ENCODE data around the gene PTPN14. TPM values are rescaled to one million over a fixed set of nuclear protein-coding genes. Genes with fewer than 3 reads are reported as not detected.
"Not testable (repeated sequence)": the region's sequence is repeated elsewhere in the genome, so short reads cannot be mapped to it uniquely, and the experiment has no call there.

PTPN14 gene
- total RNA-seq, 2 donors from 2014 or later = 13.5 to 23.5 TPM

DNA sequence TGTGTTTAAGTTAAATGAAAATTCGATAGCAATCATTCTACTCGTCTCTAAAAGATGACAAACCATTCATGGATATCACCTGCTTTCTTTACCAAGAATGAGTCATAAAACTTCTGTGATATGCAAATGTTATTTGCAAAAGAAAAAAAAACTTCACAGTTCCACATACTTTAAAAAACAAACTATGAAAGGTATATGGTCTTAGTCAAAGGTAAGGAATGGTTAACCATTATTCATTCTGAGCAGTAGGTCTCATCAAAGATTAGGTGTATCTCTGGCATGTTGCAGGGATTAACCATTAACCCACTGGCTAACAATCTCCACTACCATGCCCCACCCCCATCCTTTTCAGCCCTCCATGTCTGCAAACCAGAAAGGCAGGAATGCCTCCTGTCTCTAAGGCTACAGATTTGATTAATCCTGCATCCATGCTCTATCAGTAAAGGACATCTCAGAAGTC is 44.4 kb downstream of the PTPN14 start:
- ATAC-seq (replicated peaks in 1 of 2) = peak; percentile 47 to 71
- peaks cover 0 to 2% of the 10 kb centered on the region in 2 donors for H3K36me3 Mint-ChIP-seq (ENCODE audit: insufficient read depth in 2 of 2)
- H3K4me3 Mint-ChIP-seq = peak overlapping the region in 1 of 2 donors; percentile 16

DNA sequence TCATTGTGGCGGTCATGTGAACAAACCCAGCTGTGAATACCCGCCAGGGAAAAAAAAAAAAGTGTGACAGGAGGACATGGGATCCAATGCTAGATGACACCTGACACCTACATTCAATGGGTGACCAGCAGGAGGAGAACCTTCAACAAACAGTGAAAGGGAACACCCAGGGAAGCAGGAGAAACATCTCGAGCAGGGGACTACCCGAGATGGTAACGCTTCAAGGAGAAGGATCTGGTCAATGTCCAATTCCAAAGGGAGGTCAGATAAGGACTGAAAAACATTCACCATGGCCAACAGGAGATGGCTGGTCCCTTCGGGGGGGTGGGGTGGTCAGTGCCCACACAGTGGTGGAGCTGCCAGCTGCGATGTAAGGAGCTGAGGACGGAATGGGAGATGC is 46.3 kb downstream of the PTPN14 start:
- no peak overlapping the region for H3K27ac Mint-ChIP-seq
- H3K4me1 Mint-ChIP-seq (ENCODE audit: low read depth) = peaks cover 11% of the 10 kb centered on the region
- no peak for DNase-seq
- no peak overlapping the region for H3K4me3 Mint-ChIP-seq
- no peaks in the 10 kb centered on the region for H3K9me3 Mint-ChIP-seq
- H3K27me3 Mint-ChIP-seq (ENCODE audit: low read depth) = peaks cover 43% of the 10 kb centered on the region
- ATAC-seq (replicated peaks in 1 of 2) = no peak
- no peaks in the 10 kb centered on the region for H3K36me3 Mint-ChIP-seq (ENCODE audit: insufficient read depth in 2 of 2)

More for the DNA sequence above, 44.4 kb downstream of the PTPN14 start:
- DNase-seq = no peak
- Mint-ChIP-seq H3K4me1 (ENCODE audit: low read depth) (peaks cover 11% of the 10 kb centered on the region), H3K27ac (no peak overlapping the region), H3K9me3 (peaks cover 0 to under 1% of the 10 kb centered on the region in 2 donors), H3K27me3 (ENCODE audit: low read depth) (peaks cover 35% of the 10 kb centered on the region)

DNA sequence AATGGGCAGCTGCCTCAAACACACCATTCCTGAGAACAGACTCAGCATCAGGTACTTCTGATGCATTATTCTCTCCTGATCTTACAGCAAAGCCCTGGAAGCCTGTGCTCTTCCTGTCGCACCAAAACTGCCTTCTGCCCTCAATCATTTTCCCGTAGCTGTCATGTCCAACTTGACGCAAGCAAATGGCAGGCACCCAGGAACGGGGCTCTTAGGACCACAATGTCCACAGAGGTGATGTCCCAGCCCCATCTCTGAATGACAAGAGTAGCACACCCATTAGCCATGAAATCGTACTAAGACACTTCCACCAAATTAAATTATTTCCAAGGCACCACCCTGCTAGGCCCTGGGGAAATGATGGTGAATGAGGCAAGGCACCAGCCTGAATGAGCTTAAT is 47.1 kb downstream of the PTPN14 start:
- Mint-ChIP-seq H3K9me3 (no peaks in the 10 kb centered on the region), H3K27ac (no peak overlapping the region)

DNA sequence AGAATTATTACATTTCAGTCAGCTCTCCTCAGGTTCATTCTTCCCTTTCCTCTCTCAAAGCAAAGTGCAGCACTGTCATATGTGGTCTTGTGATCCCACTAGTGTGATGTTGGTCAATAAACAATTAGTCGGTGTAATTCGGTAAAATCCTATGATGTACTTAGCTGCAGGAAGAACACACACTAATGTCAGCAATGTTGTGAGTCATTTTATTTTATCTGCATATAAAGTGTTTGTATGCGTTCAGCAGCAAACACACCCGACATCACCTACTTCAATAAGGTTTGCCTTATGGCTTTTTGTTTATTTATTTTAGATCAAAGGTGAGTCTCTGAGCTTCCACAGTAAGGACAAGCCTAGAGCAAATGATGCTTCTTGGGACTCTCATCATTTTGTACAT is 47.8 kb downstream of the PTPN14 start:
- H3K4me1 Mint-ChIP-seq (ENCODE audit: low read depth) = peaks cover 11% of the 10 kb centered on the region
- no peak for ATAC-seq (replicated peaks in 1 of 2)
- H3K9me3 Mint-ChIP-seq = no peaks in the 10 kb centered on the region
- no peak overlapping the region for H3K27ac Mint-ChIP-seq
- H3K27me3 Mint-ChIP-seq (ENCODE audit: low read depth) = peaks cover 41% of the 10 kb centered on the region
- H3K4me3 Mint-ChIP-seq = no peak overlapping the region
- DNase-seq = no peak
- H3K36me3 Mint-ChIP-seq (ENCODE audit: insufficient read depth in 2 of 2) = no peaks in the 10 kb centered on the region

More for the DNA sequence above, 47.1 kb downstream of the PTPN14 start:
- H3K4me1 Mint-ChIP-seq (ENCODE audit: low read depth) = peaks cover 11% of the 10 kb centered on the region
- no peaks in the 10 kb centered on the region for H3K36me3 Mint-ChIP-seq (ENCODE audit: insufficient read depth in 2 of 2)
- ATAC-seq (replicated peaks in 1 of 2) (no peak), DNase-seq (no peak)
- H3K27me3 Mint-ChIP-seq (ENCODE audit: low read depth) = peaks cover 43% of the 10 kb centered on the region
- no peak overlapping the region for H3K4me3 Mint-ChIP-seq

DNA sequence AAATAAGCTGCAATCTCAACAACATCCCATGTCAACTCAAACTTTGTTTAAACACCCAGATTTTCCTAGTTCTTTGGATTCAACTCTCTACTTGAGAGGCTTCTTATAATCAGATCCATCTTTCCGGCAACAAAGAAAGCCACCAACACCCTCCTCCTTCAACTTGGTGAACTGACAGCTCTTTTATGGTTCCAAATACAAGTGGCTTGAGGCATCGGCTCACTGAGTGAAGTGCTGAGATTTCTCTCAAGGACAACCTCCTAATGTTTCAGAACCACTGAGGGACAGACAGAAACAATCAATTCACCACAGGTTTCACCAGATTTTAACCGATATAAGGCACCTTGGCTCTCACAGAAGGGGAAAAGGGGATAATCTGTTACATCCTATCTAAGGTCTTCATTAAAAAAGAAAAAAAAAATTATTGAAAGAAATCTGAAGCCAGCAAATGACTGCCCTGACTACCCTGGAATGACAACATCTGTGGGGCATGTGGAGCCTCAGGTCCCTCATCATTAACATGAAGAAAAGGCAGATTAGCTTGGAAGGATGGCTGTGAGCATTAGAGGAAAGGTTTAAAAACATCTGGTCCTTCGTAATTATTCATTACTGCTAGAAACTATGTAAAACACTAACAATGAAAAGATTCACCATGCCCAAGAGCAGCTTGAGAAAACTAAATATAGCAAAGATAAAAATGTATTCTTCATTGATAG is 50.9 kb downstream of the PTPN14 start:
- Mint-ChIP-seq H3K36me3 (ENCODE audit: insufficient read depth in 2 of 2) (no peaks in the 10 kb centered on the region), H3K4me3 (no peak overlapping the region), H3K27ac (no peak overlapping the region), H3K9me3 (no peaks in the 10 kb centered on the region), H3K4me1 (ENCODE audit: low read depth) (no peaks in the 10 kb centered on the region), H3K27me3 (ENCODE audit: low read depth) (peaks cover 37% of the 10 kb centered on the region)
- ATAC-seq (replicated peaks in 1 of 2) (no peak), DNase-seq (no peak)

DNA sequence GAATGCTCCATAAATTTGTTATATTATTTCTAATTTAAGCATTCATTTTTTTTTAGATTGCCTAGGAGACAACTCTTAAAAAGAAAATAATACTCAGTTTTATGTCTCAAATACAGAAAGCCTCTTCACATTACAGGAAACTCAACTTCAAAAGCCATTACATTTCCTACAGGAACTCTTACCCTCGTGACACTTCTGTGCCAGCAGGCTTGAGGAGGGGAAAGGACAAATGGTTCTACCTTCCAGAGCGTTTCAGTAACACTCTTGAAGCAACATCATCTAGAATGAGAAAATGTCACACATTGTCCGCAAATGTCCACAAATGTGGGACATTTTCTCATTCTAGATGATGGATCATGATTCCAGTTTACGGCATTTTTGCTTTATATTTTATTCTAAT is 51.7 kb downstream of the PTPN14 start:
- Mint-ChIP-seq H3K9me3 (no peaks in the 10 kb centered on the region), H3K4me3 (no peak overlapping the region), H3K27me3 (ENCODE audit: low read depth) (peaks cover 32% of the 10 kb centered on the region), H3K36me3 (ENCODE audit: insufficient read depth in 2 of 2) (no peaks in the 10 kb centered on the region), H3K27ac (no peak overlapping the region), H3K4me1 (ENCODE audit: low read depth) (no peaks in the 10 kb centered on the region)
- DNase-seq (no peak), ATAC-seq (replicated peaks in 1 of 2) (no peak)

DNA sequence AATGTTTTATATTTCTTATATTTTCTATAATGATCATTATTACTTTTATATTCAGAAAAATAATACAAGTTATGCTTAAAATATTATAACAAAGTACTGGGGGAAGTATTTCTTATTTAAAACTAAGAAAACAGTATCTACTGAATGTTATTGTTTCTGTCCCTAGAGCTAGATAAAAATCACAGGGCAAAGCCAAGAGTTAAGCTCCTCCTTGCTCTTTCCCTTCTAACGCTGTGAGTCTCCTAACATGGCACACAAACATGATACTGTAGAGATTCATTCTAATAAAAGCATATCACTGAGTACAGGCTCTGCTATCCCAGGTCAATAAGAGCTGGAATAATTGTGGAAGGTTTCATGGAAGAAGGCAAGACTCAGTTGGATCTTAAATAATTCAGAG is 53.4 kb downstream of the PTPN14 start:
- no peak overlapping the region for H3K27ac Mint-ChIP-seq
- DNase-seq (no peak), ATAC-seq (replicated peaks in 1 of 2) (no peak)
- no peaks in the 10 kb centered on the region for H3K36me3 Mint-ChIP-seq (ENCODE audit: insufficient read depth in 2 of 2)
- no peaks in the 10 kb centered on the region for H3K4me1 Mint-ChIP-seq (ENCODE audit: low read depth)
- H3K9me3 Mint-ChIP-seq = no peaks in the 10 kb centered on the region
- H3K4me3 Mint-ChIP-seq = no peak overlapping the region
- peaks cover 25% of the 10 kb centered on the region for H3K27me3 Mint-ChIP-seq (ENCODE audit: low read depth)

DNA sequence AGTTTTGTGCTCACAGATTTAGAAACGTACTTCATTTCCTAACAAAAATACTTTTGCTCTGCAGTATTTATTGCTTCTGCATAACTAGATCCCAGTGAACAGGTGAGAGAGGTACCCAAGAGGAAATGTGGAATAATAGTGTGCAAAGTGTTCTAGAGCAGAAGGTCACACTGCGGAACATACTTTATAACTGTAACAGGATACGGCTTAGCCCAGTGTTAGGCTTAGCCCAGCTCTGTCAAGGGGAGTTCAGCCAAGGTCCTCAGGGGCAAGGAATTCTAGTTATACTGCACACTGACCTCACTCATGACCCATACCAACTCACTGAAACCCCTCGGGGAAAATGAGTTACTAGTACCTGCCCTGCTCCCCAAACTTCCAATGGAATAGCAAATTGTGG is 55.3 kb downstream of the PTPN14 start:
- peaks cover 25% of the 10 kb centered on the region for H3K27me3 Mint-ChIP-seq (ENCODE audit: low read depth)
- no peak overlapping the region for H3K4me3 Mint-ChIP-seq
- H3K27ac Mint-ChIP-seq = no peak overlapping the region
- ATAC-seq (replicated peaks in 1 of 2) (no peak), DNase-seq (no peak)
- H3K4me1 Mint-ChIP-seq (ENCODE audit: low read depth) = no peaks in the 10 kb centered on the region
- no peaks in the 10 kb centered on the region for H3K9me3 Mint-ChIP-seq
- H3K36me3 Mint-ChIP-seq (ENCODE audit: insufficient read depth in 2 of 2) = no peaks in the 10 kb centered on the region

DNA sequence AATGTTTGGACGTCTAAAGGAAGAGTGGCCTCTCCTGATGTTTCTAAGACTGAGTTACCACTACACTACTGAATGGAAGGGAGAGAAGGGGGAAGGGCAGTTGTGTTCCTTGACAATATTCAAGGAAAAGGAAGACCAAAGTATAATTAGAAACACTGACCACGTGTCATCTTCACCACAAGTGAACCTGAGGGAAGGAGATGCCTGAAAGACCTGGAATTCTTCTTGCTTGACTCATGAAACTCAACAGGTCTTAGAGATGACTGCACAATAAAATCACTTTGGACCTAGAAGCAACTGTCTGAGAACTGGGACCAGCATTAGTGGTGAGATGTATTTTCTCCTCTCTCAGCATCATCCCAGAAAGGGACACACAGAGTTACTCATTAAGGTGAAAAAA is 56.7 kb downstream of the PTPN14 start:
- H3K27me3 Mint-ChIP-seq (ENCODE audit: low read depth) = peaks cover 26% of the 10 kb centered on the region
- H3K4me1 Mint-ChIP-seq (ENCODE audit: low read depth) = no peaks in the 10 kb centered on the region
- H3K4me3 Mint-ChIP-seq = no peak overlapping the region
- no peaks in the 10 kb centered on the region for H3K36me3 Mint-ChIP-seq (ENCODE audit: insufficient read depth in 2 of 2)
- DNase-seq = no peak
- H3K27ac Mint-ChIP-seq = no peak overlapping the region
- no peaks in the 10 kb centered on the region for H3K9me3 Mint-ChIP-seq
- ATAC-seq (replicated peaks in 1 of 2) = no peak

DNA sequence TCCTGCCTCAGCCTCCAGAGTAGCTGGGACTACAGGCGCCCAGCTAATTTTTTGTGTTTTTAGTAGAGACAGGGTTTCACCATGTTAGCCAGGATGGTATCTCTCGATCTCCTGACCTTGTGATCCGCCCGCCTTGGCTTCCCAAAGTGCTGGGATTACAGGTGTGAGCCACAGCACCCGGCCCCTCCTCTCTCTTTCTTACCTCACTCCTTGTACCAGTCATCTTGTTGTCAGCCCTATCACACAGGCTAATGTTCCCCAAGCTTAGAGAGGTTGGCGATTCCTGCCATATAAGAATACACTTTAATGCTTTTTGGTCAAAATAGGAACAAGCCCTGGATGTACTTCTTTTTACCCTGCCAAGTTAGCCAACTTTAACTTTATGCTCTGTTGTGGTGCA is 57.2 kb downstream of the PTPN14 start:
- H3K9me3 Mint-ChIP-seq; H3K4me3 Mint-ChIP-seq; H3K36me3 Mint-ChIP-seq (ENCODE audit: insufficient read depth in 2 of 2); ATAC-seq (replicated peaks in 1 of 2); H3K4me1 Mint-ChIP-seq (ENCODE audit: low read depth); H3K27ac Mint-ChIP-seq; DNase-seq: not testable (repeated sequence)
- peaks cover 26% of the 10 kb centered on the region for H3K27me3 Mint-ChIP-seq (ENCODE audit: low read depth)

DNA sequence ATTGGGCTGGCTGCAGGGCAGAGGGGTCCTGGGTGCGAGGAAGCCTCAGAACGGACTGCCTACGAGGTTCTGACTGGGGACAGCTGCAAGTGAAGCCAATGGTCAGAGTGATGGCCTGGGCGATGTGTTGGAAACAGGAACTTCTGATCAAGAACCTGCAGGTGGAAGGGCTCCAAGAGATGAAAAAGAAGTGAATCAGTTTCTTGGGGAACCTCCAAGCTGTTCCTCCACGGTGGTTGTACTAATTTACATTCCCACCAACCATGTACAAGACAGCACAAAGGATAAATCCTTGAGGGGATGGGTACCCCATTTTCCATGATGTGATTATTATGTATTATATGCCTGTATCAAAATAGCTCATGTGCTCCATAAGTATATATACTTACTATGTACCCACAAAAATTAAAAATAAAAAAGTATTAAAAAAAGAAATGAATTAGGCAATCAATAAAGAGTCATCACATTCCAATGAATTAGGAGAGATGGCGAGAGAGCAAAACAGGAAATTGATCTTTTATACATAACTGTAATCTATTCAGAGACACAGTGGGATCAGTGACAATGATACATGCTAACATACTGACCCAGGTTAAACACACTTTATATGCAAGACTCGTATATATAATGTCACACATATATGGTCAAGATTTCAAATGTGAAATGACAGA is 58.1 kb downstream of the PTPN14 start:
- no peaks in the 10 kb centered on the region for H3K36me3 Mint-ChIP-seq (ENCODE audit: insufficient read depth in 2 of 2)
- peaks cover 30% of the 10 kb centered on the region for H3K27me3 Mint-ChIP-seq (ENCODE audit: low read depth)
- no peak overlapping the region for H3K4me3 Mint-ChIP-seq
- ATAC-seq (replicated peaks in 1 of 2) (no peak), DNase-seq (no peak)
- no peaks in the 10 kb centered on the region for H3K9me3 Mint-ChIP-seq
- H3K27ac Mint-ChIP-seq = no peak overlapping the region
- no peaks in the 10 kb centered on the region for H3K4me1 Mint-ChIP-seq (ENCODE audit: low read depth)

DNA sequence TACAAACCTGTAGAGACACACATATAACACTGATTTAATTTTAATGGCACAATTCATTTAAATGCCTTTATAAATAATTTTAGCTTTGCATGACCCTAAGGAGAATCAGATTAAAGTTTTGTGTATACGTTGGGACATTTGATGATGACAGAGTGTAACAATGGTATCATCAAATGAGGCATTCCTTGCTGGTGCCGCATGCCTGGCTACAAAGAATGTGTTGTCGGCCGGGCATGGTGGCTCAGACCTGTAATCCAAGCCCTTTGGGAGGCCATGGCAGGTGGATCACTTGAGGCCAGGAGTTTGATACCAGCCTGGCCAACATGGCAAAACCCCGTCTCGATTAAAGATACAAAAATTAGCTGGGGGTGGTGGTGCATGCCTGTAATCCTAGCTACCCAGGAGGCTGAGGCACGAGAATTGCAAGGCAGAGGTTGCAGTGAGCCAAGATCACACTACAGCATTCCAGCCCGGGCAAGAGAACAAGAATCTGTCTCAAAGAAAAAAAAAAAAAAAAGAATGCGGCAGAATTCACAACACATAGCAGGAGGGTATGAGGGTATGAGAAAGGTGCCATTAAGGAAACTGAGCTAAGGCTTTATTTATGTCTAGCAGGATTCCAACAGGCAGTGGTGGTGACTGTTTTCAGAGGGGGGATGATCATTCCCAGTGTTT is 58.9 kb downstream of the PTPN14 start:
- no peaks in the 10 kb centered on the region for H3K9me3 Mint-ChIP-seq
- ATAC-seq (replicated peaks in 1 of 2) = no peak
- DNase-seq = no peak
- peaks cover 37% of the 10 kb centered on the region for H3K27me3 Mint-ChIP-seq (ENCODE audit: low read depth)
- H3K27ac Mint-ChIP-seq = no peak overlapping the region
- H3K36me3 Mint-ChIP-seq (ENCODE audit: insufficient read depth in 2 of 2) = no peaks in the 10 kb centered on the region
- H3K4me1 Mint-ChIP-seq (ENCODE audit: low read depth) = no peaks in the 10 kb centered on the region
- H3K4me3 Mint-ChIP-seq = no peak overlapping the region

DNA sequence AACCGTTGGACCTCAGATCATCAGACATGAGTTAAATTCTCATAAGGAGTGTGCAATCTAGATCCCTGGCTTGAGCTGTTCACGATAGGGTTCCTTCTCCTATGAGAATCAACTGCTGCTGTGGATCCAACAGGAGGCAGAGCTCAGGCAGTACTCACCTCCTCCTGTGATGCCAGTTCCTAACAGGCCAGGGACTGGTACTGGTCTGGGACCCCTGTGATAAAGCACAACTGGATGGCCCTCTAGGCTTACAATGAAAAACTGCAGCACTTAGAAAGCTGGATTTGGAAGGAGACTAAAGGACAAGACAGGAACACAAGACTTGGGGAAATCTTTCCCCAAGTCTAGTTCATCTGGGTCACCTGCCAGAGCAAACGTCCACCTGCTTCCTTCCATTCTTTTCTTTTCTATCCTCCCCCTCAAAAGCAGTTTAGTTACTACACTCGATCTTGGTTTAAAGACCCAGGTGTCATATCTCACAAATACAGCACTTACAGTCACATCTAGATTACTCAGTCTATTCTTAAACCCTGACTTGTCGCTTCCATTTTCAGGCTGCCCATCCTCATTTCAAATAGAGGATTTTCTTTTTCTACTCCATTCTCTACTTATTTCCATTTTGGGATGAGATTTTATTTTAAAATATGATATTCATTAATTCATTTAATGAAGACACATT is 59.8 kb downstream of the PTPN14 start:
- H3K9me3 Mint-ChIP-seq = no peaks in the 10 kb centered on the region
- H3K4me3 Mint-ChIP-seq = no peak overlapping the region
- no peak overlapping the region for H3K27ac Mint-ChIP-seq
- peaks cover 41% of the 10 kb centered on the region for H3K27me3 Mint-ChIP-seq (ENCODE audit: low read depth)
- no peak for ATAC-seq (replicated peaks in 1 of 2)
- H3K4me1 Mint-ChIP-seq (ENCODE audit: low read depth) = no peaks in the 10 kb centered on the region
- no peak for DNase-seq
- H3K36me3 Mint-ChIP-seq (ENCODE audit: insufficient read depth in 2 of 2) = no peaks in the 10 kb centered on the region

All from activated T-cell treated with anti-CD3 and anti-CD28 coated beads, Interleukin-2, amount 50 U/mL, for 72 hours (primary cell).